Testis (tissue), 2 donors: ENCODE results near the gene SGF29.
"Not testable (repeated sequence)": the region's sequence is repeated elsewhere in the genome, so short reads cannot be mapped to it uniquely, and the experiment has no call there.

Experiments
- POLR2A ChIP-seq: fragments of 450-650 bp; IDR thresholded peaks from one replicate; pipeline ENCODE4 v1.6.1; 2017; ENCODE audit warnings: antibody characterized with exemption, mild to moderate bottlenecking, moderate library complexity
- TF ChIP-seq, protein P1 (sequence below), 3 experiments: fragments of 450-650 bp in 2 of 3; fragments of 200-600 bp in 1 of 3; sonication (generic) in 1 of 3; IDR thresholded peaks; one replicate each; pipeline ENCODE4 v1.5.1; 2016 to 2019; ENCODE audit warnings: antibody characterized with exemption in 3 of 3, mild to moderate bottlenecking in 2 of 3, moderate library complexity in 1 of 3

DNA sequence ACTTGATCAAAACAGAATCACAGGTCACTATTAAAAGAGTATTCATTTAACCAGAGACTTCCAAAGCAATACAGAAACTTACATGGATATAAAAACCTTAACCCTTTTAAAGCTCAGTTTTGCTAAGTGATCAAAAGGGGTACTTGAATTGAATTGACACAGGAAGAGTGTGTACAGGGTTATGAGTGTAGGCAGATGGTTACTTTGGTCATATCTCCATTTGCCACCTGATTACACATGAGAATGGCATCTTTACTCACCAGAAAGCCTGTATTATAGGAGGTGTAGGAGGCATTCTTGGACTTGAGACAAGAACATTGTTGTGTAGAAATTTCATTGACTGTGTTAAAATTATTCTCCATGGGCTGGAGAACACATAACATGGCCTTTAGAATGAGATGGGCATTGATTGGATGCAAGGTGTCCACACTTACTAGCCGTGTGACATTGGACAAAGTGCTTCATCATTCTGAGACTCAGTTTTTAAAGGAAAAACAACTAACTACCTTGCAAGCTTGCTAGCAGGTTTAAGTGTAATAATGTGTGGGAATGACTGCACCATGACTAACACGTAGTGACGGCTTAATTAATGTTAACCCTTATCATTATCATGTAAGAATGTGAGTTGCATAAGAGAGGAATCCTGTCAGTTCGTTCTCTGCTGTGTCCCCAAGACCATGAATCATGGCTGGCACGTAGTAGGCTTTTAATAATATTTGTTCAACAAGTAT lies 82.5 kb downstream of the SGF29 start:
- TF ChIP-seq, protein P1, sequence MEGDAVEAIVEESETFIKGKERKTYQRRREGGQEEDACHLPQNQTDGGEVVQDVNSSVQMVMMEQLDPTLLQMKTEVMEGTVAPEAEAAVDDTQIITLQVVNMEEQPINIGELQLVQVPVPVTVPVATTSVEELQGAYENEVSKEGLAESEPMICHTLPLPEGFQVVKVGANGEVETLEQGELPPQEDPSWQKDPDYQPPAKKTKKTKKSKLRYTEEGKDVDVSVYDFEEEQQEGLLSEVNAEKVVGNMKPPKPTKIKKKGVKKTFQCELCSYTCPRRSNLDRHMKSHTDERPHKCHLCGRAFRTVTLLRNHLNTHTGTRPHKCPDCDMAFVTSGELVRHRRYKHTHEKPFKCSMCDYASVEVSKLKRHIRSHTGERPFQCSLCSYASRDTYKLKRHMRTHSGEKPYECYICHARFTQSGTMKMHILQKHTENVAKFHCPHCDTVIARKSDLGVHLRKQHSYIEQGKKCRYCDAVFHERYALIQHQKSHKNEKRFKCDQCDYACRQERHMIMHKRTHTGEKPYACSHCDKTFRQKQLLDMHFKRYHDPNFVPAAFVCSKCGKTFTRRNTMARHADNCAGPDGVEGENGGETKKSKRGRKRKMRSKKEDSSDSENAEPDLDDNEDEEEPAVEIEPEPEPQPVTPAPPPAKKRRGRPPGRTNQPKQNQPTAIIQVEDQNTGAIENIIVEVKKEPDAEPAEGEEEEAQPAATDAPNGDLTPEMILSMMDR (IDR thresholded peaks at IDR 0.05) = not testable (repeated sequence)
- not testable (repeated sequence) for TF ChIP-seq POLR2A
